ENCODE measurements around the gene ZGLP1.
"Not testable (repeated sequence)": the region's sequence is repeated elsewhere in the genome, so short reads cannot be mapped to it uniquely, and the experiment has no call there.

ZGLP1 gene

DNA sequence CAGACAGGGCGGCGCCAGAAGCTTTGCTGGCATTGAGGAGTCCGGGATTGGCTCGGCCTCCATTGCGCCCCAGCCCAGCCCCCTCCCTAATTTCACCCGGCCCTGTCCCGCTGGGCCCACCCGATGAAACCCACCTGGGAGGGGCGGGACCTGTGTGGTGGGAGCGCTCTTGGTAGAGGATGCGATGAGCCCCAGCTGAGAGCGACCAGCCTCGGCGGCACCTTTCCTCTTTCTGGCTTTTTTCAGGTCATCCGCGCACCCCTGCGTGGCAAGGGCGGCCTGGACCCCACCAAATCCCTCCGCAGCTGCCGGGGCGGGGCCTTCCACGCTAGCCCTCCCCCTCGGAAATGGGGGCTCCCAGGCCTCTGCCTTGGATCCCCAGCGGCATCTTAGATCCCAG is at the start of gene ZGLP1:
Gene ZGLP1 (minus strand): TSS at position 393 of the 400 bp plus-strand sequence.
- no peak for DNase-seq (ENCODE audit: low spot score)

DNA sequence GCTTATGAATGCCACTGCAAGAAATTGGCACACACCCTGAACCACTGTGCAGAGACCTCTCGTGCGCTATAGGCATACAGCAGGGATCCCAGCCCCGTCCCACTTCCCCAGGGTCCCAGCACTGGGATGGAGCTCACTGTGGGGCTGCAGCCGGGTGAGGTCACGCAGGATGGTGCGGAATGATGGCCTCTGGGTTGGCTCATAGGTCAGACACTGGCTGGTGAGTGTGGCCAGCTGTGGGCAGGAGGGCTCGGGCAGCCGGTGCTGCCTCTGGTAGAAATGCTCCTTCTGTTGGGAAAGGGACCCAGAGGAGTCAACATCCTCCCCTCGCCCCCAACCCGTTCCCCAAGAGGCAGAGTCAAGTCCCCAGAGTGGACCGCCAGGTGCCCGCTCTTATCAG is 46.8 kb upstream of the ZGLP1 start:
- no peak for DNase-seq (ENCODE audit: low spot score)

DNA sequence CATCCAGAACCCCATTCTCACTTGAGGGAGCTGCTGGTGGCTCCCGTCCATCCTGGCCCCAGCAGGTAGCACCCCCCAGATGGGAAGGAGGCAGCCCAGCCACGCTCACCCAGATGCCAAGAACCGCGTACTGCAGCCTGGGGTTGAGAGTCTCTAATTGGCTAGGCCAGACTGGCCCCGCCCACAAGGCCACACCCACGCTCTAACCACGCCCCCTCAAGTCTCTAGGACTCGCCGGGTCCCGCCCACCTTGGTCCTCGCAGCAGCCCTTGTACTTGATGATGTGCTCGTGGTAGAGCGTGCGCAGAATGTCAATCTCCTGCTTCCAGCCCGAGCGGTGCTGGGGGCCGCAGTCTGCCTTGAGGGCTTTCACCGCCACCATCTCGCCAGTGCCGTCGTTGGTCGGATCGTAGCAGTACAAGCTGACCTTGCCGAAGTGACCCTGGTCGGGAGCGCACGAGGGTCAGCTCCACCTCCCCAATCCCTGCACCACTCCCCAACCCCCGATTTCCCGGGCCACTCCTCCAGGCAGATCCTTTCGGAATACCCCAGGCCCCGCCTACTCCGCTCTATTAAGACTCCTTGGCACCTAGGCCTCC is 44.3 kb upstream of the ZGLP1 start:
- DNase-seq (ENCODE audit: low spot score), result peak; percentile 95

DNA sequence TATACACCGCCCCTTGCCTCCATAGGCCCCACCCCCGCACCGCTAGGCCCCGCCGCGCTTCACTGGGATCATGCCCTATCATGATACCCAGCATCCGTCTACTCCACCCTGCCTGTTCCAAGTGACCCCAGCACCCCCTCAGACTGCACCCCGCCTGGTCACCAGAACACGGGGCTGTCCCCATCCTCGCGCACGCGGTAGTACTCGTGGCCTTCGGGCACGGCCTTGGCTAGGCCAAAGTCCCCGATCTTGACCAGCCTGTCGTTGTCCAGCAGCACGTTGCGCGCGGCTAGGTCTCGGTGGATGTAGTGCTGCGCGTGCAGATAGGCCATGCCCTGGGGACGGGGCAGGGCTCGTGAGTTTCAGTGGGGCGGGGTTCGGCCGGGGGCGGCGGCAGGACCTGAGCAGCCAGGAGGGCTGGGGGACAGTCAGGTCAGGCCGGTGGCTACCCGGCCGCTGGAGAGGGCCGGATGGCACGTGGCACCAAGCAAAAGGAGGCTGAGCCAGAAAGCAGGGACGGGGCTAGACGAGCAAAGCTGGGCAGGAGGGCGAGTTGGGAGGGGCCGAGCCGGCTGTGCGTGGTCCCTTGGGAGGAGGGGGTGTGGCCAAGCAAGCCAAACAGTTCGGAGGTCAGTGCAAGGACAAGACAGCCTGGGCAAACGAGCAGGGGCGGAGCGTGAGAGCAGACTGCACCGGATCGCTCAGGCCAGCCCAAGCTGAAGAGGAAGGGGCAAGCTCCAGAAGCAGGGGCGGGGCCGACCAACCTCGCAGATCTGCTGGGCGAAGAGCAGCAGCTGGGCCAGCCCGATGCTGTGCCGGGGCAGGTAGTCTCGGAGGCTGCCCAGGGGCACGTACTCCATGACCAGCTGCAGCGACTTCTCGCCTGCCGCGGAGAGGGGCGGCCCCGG is 43.4 kb upstream of the ZGLP1 start:
- peak; percentile 92 for DNase-seq (ENCODE audit: low spot score)

DNA sequence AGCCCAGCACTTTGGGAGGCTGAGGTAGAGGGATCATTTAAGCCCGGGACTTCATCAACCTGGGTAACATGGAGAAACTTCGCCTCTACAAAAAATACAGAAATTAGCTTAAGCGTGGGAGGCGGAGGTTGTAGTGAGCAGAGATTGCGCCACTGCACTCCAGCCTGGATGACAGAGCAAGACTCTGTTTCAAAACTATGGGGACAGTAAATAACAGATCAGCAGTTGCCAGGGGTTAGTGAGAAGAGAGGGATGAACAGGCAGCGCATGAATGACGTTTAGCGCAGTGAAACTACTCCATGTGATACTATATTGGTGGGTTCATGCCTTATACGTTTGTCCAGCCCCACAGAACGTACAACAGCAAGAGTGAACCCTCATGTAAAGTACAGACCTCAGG is 36.9 kb upstream of the ZGLP1 start:
- DNase-seq (ENCODE audit: low spot score), result no peak

DNA sequence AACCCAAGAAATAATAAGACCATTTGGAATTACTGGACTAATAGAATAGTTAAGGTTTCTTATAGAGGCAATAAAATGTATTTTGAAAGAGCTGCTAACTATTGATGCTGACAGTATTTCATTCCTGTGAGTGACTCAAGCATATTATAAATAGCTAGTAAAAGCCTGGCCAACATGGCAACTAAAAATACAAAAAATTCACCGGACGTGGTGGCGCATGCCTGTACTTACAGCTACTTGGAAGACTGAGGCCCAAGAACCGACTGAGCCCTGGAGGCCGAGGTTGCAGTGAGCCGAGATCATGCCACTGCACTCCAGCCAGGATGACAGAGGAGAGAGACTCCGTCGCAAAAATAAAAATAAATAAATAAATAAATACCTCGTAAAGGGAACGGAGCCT is 35.2 kb upstream of the ZGLP1 start:
- DNase-seq (ENCODE audit: low spot score), result no peak

DNA sequence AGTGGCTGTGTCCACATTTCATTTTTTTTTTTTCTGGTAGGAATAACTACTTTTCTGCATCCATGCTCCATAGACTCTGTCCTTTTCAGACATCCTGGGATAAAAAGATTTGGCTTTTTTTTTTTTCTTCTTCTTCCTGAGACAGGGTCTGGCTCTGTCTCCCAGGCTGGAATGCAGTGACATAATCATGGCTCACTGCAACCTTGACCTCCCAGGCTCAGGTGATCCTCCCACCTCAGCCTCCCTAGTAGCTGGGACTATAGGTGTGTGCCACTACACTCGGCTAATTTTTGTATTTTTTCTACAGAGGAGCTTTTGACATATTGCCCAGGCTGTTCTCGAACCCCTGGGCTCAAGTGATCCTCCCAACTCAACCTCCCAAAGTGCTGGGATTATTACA is 33.9 kb upstream of the ZGLP1 start:
- no peak for DNase-seq (ENCODE audit: low spot score)

DNA sequence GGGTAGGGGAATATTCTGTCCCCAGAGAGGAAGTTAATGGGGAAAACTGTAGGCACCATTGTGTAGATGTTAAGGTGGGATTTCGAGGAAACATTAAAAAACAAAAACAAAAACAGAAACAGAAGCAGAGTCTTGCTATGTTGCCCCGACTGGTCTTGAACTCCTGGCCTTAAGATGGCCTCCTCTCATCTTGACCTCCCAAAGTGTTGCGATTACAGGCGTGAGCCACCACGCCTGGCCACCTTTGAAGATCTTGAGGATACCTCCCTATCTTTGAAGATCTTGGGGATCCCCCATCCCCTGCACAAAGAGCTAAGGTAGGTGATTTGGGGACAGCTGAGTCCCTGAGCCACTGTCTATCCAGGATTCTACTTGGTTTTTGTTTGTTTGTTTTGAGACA is 30.4 kb upstream of the ZGLP1 start:
- no peak for DNase-seq (ENCODE audit: low spot score)

DNA sequence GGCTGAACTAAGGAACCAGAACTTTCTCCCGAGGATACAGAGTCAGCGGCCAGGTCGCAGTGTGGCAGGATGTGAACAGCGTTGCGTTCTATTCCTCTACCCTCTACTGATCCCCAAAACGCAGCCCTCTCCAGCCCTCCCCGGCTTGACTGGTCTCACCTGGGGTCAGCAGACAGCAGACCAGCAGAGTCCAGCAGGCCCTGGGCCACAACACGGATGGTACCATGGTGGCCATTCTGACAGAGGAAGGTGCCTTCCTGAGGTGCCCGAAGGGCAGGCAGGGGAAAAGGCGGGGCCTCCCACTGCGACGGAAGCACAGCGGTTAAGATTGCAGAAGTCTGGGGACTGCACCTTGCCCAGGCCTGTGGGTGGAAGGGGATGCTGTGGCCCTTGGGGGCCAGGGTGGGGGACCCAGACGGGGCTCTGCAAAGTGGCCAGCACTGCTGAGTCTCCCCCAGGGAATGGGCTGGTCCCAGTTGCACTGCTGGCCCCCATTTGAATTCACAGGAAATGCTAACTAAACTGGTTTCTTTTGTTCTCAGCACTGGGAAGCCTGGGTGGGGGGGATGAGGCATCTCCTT is 29.9 kb upstream of the ZGLP1 start, which contains the start of gene ICAM3:
Gene ICAM3 (minus strand): TSS at position 245 of the 581 bp plus-strand sequence. CDS start 10 bp downstream, at position 235.
- no peak for DNase-seq (ENCODE audit: low spot score)

DNA sequence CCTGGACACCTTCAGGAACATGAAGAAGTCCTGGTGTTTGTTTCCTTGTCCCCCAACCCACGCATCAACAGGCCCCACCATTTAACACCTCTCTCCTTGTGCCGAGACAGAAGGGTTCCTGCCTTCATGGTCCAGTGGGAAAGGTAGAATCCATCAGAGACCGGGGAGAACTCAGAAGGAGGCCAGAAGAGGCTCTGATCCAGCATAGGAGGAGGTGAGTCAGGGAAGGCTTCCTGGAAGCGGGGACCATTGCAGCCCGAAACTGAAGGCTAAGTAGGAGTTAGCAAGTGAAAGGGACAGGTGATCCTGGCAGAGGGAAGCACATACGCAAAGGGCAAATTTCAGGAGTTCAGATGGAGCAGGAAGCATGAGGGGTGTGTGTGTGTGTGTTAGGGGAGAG is 29.3 kb upstream of the ZGLP1 start:
- DNase-seq (ENCODE audit: low spot score), result no peak

DNA sequence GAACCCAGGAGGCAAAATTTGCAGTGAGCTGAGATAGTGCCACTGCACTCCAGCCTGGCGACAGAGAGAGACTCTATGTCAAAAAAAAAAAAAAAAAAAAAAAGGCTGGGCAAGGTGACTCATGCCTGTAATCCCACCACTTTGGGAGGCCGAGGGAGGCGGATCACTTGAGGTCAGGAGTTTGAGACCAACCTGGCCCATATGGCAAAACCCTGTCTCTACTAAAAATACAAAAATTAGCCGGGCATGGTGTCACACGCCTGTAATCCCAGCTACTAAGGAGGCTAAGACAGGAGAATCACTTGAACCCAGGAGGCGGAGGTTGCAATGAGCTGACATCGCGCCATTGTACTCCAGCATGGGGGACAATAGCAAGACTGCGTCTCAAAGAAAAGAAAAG is 27.1 kb upstream of the ZGLP1 start:
- DNase-seq (ENCODE audit: low spot score), result not testable (repeated sequence)

DNA sequence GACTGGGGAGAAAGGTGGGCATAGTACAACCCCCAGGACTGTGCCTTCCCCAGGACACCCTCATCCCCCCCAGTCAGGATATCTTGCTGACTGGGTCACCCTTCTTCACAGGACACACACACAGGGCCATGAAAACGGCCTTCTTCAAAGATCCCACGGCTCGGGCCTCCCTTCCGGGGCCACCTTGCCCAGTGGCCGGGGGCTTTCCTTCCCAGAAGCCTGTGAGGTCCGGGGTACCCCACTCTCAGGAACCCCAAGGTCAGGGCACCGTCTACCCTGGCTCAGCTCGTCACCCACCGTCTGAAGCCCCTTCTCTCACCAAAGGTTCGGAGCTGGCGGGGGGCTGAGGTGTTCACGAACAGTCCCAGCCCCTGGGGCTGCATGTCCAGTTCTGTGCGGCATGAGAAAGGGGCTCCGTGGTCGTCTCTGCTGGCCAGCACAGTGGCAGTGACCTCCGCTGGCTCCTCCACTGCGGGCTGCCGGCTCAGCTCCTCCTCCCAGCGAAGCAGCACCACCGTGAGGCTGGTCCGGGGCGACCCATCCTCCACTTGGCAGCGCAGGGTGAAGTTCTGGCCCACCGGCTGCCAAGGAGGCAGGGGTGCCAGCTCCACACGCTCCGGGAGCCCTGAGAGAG is 25.9 kb upstream of the ZGLP1 start:
- no peak for DNase-seq (ENCODE audit: low spot score)

DNA sequence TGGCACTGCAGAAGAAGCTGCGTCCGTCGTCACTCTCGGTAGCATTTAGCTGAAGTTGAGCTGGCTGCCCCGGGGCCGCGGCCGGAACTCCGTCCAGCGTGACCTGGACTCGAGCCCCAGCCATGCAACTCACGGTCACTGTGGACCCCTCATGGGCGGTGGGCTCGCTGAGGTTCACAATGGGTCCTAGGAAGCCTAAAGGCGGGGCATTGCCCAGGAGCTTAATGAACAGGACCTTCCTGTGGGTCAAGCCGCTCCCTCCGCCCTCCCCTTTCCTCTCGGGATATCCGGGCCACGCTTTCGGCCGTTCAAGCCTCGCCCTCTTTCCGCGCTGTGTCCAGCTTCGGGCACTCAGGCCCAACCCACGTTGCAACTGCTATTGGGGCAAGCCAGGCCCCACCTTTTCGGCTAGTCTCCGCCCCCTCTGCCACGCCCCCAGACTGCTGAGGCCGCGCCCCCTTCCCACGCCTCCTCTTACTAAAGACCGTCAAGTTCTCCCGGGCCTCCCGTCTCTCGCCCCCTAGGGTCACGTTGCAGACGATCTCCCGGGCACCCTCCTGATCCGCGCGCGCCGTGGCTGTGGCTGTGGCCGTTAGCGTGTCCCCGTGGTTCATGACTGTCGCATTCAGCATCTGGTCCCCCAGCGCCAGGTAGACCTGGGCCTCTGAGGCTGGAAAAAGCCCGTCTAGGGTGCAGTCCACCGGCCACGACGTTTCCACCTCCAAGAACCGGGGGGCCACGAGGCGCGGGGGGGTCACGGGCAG is 25.2 kb upstream of the ZGLP1 start:
- DNase-seq (ENCODE audit: low spot score), result peak; percentile 95

DNA sequence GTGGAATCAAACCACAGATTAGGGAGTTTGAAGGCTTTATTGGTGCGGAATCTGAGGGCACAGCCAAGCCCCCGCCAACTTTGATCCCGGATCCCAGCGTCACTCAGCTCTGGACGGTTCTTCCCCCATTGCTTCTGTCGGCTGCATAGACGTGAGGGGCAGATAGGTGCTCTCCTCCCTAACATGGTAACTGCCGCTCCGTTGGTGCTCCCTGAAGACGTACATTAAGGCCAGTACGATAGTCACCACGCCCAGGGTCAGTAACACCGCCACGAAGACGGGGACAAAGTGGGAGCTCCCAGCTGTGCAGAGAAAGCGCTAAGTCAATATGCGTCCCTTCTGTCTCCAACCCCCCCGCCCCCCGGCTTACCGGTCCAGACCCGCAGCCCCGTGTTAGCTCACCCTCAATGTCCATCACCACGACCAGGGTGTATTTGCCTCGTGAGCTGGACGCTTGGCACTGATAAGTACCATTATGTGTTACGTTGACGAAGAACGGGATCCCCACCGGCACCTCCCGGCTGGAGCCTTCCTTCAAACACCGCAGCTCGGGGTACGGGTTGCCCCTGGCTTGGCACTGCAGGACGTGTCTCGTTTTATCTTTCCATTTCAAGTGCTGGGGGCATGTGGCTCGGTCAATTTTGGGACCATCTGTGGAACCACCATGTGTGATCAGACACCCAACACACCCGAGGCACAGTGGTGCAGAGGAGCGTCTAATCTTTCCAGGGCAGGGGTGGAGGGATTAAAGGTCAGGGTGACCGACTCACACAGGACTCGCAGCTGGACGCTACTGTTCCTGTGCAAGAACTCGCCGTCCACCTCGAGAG is 24.4 kb upstream of the ZGLP1 start:
- DNase-seq (ENCODE audit: low spot score), result peak; percentile 53

DNA sequence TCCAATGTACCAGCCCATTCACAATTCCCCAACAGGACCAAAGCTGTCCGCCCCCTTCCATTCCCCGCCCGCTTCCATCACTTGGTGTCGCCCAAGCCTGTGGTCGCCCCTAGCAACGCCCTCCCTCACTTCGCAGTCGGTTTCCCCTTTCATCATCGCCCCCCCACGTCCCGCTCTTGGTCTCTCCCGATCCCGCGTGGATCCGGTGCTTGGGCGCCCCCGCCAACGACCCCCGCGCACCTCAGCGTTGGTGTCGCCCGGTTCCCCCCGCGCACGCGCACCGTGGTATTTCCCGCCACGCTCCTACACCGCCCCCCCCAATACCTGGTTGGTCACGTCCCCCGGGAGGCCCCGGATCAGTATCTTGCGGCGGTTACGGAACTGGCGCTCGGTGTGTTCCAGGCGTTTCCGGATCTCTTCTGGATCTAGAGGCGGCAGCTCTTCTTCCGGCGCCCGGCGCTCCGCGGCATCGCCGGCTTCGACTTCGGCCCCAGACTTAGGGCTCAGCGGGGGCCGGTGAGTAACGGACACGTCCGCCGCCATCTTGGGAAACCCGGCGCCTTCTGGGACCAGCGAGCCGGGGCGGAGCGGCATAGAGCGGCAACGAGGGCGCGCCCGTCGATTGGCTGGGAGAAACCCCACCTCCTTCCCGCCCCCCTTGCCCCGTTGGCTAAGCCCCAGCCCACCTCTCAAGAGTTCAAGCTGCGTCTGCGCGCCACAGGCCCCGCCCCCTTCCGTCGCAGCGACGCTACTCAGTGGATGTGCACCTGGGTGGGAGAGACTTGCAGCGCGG is 23.5 kb upstream of the ZGLP1 start, which contains the start of gene RAVER1:
Gene RAVER1 (minus strand): TSS at position 565 of the 793 bp plus-strand sequence. CDS start 22 bp downstream, at position 543.
- DNase-seq (ENCODE audit: low spot score), result peak; percentile 98

DNA sequence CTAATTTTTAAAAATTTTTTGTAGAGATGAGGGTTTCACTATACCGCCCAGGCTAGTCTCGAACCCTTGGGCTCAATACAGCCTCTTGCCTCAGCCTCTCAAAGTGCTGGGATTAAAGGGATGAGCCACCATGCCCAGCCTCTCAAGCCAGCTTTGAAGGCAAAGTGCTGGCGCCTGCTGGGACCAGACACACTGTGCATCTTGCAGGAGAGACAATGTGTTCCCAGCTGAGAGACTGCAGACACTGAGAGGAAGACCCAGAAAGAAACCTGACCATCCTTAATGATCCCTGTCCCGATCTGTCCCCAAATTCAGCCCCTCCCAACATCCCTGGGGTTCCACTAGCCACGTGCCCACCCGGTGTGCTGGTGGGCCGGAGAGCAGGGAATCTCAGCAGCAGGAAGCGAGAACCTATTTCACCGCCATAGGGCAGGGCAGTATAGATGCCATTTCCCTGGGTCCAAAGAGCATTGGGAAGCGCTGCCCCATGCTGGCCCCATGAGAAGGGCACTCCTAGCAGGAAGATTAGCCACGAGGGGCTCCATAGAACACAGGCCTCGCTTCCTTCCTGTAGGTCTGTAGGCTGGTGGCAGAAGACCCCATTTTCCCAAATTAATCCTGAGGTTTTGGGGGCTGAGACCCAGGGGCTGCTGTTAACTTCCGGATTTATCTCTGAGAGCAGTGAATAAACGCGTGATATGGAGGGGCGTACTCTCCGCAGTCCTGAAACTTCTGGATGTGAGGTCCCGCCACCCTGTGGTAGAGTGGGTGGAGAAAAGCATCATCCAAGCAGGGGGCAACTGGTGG is 22.7 kb upstream of the ZGLP1 start:
- no peak for DNase-seq (ENCODE audit: low spot score)

DNA sequence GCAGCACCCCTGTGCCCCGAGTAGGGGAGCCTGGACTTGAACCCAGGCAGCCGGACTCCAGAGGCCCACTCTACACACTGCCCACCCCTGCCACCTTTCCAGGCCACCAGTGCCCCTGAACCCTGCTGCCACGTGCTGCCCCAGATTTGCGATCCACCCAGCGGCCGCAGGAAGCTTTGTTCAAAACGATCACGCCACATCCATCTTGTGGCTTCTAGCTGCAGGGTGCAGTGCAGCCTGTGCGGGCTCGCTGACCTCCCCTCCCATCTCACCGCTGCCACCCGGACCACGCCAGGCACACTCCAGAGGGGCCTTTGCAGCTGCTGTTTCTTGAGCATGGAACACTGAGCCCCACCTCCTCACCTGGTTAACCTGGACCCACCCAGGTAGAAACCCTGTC is 19.9 kb upstream of the ZGLP1 start:
- DNase-seq (ENCODE audit: low spot score), result no peak

DNA sequence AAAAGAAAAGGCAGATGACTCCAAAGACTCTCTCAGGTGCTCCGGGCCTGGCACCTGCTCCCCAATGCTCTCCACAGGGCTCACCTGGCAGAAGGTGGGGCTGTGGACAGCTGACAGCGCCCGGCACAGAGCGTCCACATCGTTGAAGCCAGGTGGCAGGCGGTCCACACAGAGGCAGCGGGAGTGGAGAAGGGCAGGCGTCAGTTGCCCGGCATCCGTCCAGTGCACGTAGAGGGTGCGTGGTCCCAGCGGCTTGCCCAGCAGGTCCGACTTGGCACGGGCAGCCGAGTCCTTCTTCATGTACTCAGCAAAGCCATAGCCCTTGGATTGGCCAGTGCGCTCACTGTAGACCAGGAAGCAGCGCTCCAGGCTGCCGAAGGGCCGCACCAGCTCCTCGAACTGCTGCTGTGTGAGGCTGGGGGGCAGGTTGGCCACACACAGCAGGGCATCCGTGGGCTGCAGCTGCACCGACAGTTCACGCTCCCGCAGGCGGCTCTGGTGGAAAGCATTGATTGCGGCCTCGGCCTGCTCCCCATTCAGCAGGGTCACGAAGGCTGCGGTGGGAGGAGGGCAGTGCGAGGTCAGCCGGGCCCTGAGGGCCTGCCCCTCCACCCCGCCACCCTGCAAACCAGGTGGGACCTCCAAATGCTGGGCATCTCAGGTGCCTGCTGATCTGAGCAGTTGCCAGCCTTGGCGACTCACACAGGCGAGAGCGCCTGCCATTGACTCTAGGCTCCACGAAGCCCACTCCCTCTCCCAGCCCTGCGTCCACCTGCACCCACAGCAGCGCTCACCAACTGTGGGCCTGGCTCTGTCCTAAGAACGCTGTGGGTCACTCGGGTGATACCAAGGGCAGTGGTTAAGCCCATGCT is 19.2 kb upstream of the ZGLP1 start:
- DNase-seq (ENCODE audit: low spot score), result no peak

Data from ecto neural progenitor cell (in vitro differentiated cells).